Keratinocyte (primary cell): ENCODE measurements around the gene CLCN5. TPM values are rescaled to one million over a fixed set of nuclear protein-coding genes. Genes with fewer than 3 reads are reported as not detected.

Source experiments
- DNase-seq: peaks from one replicate; pipeline ENCODE4 v3.0.0-alpha.2; 2011; ENCODE audit warnings: low read depth, missing footprints, low spot score
- FAIRE-seq: peaks from 2 replicates; lab custom pipeline; 2011; peaks lifted over from hg19 to GRCh38; lab: Jason Lieb, UNC
- H2AFZ ChIP-seq: 2 replicates; pipeline ENCODE4 v1.6.0; 2012; ENCODE audit warnings: low read length, control low read depth, inconsistent platforms; ENCODE audit not compliant: control insufficient read depth
- H3K27ac ChIP-seq: 2 replicates; pipeline ENCODE4 v1.5.1; 2011; ENCODE audit warnings: low read length; ENCODE audit not compliant: control insufficient read depth, insufficient read depth
- H3K27me3 ChIP-seq: 3 replicates; pipeline ENCODE4 v1.6.0; 2011; ENCODE audit warnings: low read length; ENCODE audit not compliant: control insufficient read depth, insufficient read depth; ENCODE audit errors: extremely low read depth
- H3K36me3 ChIP-seq, 2 experiments: 2 replicates in 1 of 2; 3 replicates in 1 of 2; pipeline ENCODE4 v1.5.1; 2011; ENCODE audit warnings: low read length in 2 of 2, mild to moderate bottlenecking in 1 of 2; ENCODE audit not compliant: control insufficient read depth in 2 of 2, insufficient read depth in 2 of 2; ENCODE audit errors: extremely low read depth in 1 of 2
- H3K4me1 ChIP-seq: 3 replicates; pipeline ENCODE4 v1.5.1; 2011; ENCODE audit warnings: low read length; ENCODE audit not compliant: control insufficient read depth, insufficient read depth; ENCODE audit errors: extremely low read depth
- H3K4me2 ChIP-seq: 3 replicates; pipeline ENCODE4 v1.6.0; 2011; ENCODE audit warnings: low read depth, low read length; ENCODE audit not compliant: control insufficient read depth, insufficient read depth; ENCODE audit errors: extremely low read depth
- H3K4me3 ChIP-seq, 3 experiments: fragments of 200-600 bp in 1 of 3; sonication (generic) in 1 of 3; 2 replicates in 2 of 3; 3 replicates in 1 of 3; pipeline ENCODE4 v1.5.1; 2011 to 2016; ENCODE audit warnings: low read length in 3 of 3, mild to moderate bottlenecking in 3 of 3, control low read depth in 2 of 3, inconsistent platforms in 1 of 3, low read depth in 1 of 3, mixed read lengths in 1 of 3, mixed run types in 1 of 3, moderate library complexity in 1 of 3; ENCODE audit not compliant: control insufficient read depth in 2 of 3, insufficient read depth in 2 of 3; ENCODE audit errors: extremely low read depth in 1 of 3
- H3K79me2 ChIP-seq: 2 replicates; pipeline ENCODE4 v1.6.0; 2012; ENCODE audit warnings: low read length; ENCODE audit not compliant: control insufficient read depth, insufficient read depth
- H3K9ac ChIP-seq: 3 replicates; pipeline ENCODE4 v1.6.0; 2011; ENCODE audit warnings: low read length; ENCODE audit not compliant: control insufficient read depth, insufficient read depth; ENCODE audit errors: extremely low read depth
- H3K9me1 ChIP-seq: 3 replicates; pipeline ENCODE4 v1.6.0; 2011; ENCODE audit warnings: low read length; ENCODE audit not compliant: control insufficient read depth, insufficient read depth; ENCODE audit errors: extremely low read depth
- H3K9me3 ChIP-seq: 2 replicates; pipeline ENCODE4 v1.5.1; 2012; ENCODE audit warnings: low read depth, low read length; ENCODE audit not compliant: control insufficient read depth
- H4K20me1 ChIP-seq: 3 replicates; pipeline ENCODE4 v1.6.0; 2011; ENCODE audit warnings: low read length; ENCODE audit not compliant: control insufficient read depth, insufficient read depth; ENCODE audit errors: extremely low read depth
- EZH2 ChIP-seq: IDR thresholded peaks from one replicate; pipeline ENCODE4 v1.6.1; 2012; ENCODE audit warnings: inconsistent platforms, mild to moderate bottlenecking, low read length, moderate library complexity
- dilution Hi-C: fragments of 300-500 bp; cut with MboI; formaldehyde crosslinking; loops from one replicate; pipeline ENCODE4 v1.7.0; 2020; ENCODE audit warnings: low sequenced_read_pairs; ENCODE audit not compliant: extremely low pct_ligation_motif_present
- polyA plus RNA-seq, 5 experiments: library from polyadenylated mRNA; depleted of rRNA in 3 of 5; stranded (reverse) in 3 of 5; stranded (forward) in 1 of 5; unstranded in 1 of 5; fragments of >200 nt; gene quantifications; 1 replicate in 1 of 5; 2 replicates in 3 of 5; 3 replicates in 1 of 5; pipeline versions ENCODE4 v1.2.1 to v1.2.3, GENCODE V29; 2011 to 2012; ENCODE audit warnings: missing spikeins in 2 of 5, low read depth in 1 of 5, low replicate concordance in 1 of 5
- TF ChIP-seq, protein P1 (sequence below), 3 experiments: IDR thresholded peaks in 1 of 3; conservative IDR thresholded peaks in 1 of 3; optimal IDR thresholded peaks in 1 of 3; 2 replicates in 2 of 3; 3 replicates in 1 of 3; pipeline versions ENCODE3 to v1.5.1; 2011; ENCODE audit warnings: low read length in 3 of 3, mild to moderate bottlenecking in 3 of 3, moderate library complexity in 2 of 3, control low read depth in 1 of 3, inconsistent platforms in 1 of 3; ENCODE audit not compliant: insufficient read depth in 2 of 3; ENCODE audit errors: extremely low read depth in 1 of 3

Gene CLCN5
- polyA plus RNA-seq, 1 donor (not counting 4 experiments of a cell fraction or from before 2014, with no cell fraction given): 3.9 TPM

DNA sequence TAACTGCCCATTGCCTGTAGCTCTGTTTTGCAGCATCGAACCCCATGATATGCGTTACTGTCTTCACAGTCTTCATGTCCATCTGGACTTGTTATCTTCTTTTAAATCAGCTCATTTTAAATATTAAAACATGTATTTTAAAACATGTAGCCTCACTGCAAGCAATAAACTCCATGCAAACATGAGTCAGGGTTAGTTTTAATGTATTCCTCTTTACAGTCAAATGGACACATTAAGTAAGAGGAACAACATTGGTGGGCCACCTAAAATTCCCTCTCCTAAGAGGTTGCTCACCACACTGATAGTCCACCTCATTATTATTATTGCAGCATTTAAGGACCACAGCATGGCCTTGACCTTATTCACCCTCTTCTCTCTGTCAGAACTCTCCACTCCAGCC, 74.1 kb downstream of the CLCN5 start:
- no peaks in the 10 kb centered on the region for H3K36me3 ChIP-seq
- TF ChIP-seq EZH2: no peak
- TF ChIP-seq, protein P1, sequence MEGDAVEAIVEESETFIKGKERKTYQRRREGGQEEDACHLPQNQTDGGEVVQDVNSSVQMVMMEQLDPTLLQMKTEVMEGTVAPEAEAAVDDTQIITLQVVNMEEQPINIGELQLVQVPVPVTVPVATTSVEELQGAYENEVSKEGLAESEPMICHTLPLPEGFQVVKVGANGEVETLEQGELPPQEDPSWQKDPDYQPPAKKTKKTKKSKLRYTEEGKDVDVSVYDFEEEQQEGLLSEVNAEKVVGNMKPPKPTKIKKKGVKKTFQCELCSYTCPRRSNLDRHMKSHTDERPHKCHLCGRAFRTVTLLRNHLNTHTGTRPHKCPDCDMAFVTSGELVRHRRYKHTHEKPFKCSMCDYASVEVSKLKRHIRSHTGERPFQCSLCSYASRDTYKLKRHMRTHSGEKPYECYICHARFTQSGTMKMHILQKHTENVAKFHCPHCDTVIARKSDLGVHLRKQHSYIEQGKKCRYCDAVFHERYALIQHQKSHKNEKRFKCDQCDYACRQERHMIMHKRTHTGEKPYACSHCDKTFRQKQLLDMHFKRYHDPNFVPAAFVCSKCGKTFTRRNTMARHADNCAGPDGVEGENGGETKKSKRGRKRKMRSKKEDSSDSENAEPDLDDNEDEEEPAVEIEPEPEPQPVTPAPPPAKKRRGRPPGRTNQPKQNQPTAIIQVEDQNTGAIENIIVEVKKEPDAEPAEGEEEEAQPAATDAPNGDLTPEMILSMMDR (optimal IDR thresholded peaks at IDR 0.05 in 1 of 3, IDR thresholded peaks at IDR 0.05 in 1 of 3, conservative IDR thresholded peaks at IDR 0.05 in 1 of 3; ENCODE audit: extremely low read depth in 1 of 3, insufficient read depth in 2 of 3, low read length in 3 of 3): no peak
- H3K79me2 ChIP-seq: no peaks in the 10 kb centered on the region
- H3K4me2 ChIP-seq: no peak overlapping the region
- H3K9ac ChIP-seq: no peak overlapping the region
- peaks cover 12% of the 10 kb centered on the region for H3K4me1 ChIP-seq
- H3K27ac ChIP-seq: no peak overlapping the region
- FAIRE-seq: no peak
- H4K20me1 ChIP-seq: no peaks in the 10 kb centered on the region
- no peaks in the 10 kb centered on the region for H3K27me3 ChIP-seq
- H3K4me3 ChIP-seq: no peak overlapping the region
- H3K9me1 ChIP-seq: no peaks in the 10 kb centered on the region
- H2AFZ ChIP-seq: no peak overlapping the region
- no peak for DNase-seq
- dilution Hi-C loops: no loop called here
- no peaks in the 10 kb centered on the region for H3K9me3 ChIP-seq

DNA sequence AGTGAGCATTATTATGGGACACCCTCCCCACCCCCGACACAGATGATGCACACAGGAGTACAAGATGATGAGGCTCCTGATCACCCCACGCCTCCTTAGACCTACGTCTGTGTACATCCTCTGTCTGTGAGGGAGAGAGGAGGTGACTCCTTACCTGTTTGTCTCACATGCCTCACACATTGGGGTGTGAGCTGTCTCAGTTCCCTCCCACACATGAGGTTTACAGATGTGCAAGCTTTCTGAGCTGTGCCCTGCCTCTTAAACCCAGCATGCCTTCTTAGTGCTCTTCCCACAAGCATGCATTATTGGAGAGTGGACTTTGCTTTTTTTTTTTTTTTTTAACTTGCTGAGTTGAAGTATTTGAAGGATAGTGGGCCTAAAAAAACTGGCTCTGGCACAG, 76.7 kb downstream of the CLCN5 start:
- H3K9me3 ChIP-seq: no peaks in the 10 kb centered on the region
- no peak overlapping the region for H3K9ac ChIP-seq
- no peak overlapping the region for H2AFZ ChIP-seq
- H3K9me1 ChIP-seq: no peaks in the 10 kb centered on the region
- H3K4me2 ChIP-seq: no peak overlapping the region
- no peak overlapping the region for H3K27ac ChIP-seq
- DNase-seq: peak; percentile 19
- TF ChIP-seq EZH2: no peak
- TF ChIP-seq, protein P1 (optimal IDR thresholded peaks at IDR 0.05 in 1 of 3, IDR thresholded peaks at IDR 0.05 in 1 of 3, conservative IDR thresholded peaks at IDR 0.05 in 1 of 3; ENCODE audit: extremely low read depth in 1 of 3, insufficient read depth in 2 of 3, low read length in 3 of 3): no peak
- peaks cover 12% of the 10 kb centered on the region for H3K4me1 ChIP-seq
- H3K79me2 ChIP-seq: no peaks in the 10 kb centered on the region
- FAIRE-seq: no peak
- no peaks in the 10 kb centered on the region for H4K20me1 ChIP-seq
- no peak overlapping the region for H3K4me3 ChIP-seq
- H3K36me3 ChIP-seq: no peaks in the 10 kb centered on the region
- dilution Hi-C loops: no loop called here
- no peaks in the 10 kb centered on the region for H3K27me3 ChIP-seq
